Gastrocnemius medialis (tissue), 4 donors: ENCODE data around the gene UGCG. TPM values are rescaled to one million over a fixed set of nuclear protein-coding genes. Genes with fewer than 3 reads are reported as not detected.

Experiments used
- ATAC-seq, 2 donors: fragments of 150-250 bp; one replicate each; pipeline ENCODE4 v1.9.1; 2016
- DNase-seq, 2 donors: peaks; one replicate each; pipeline ENCODE4 v3.0.0-alpha.2; 2019
- H3K27ac ChIP-seq, 4 donors: fragments of 200-600 bp; sonication (generic); 1 replicate in 1 of 4; 2 replicates in 3 of 4; pipeline ENCODE4 v1.5.1; 2016 to 2018; ENCODE audit warnings: mild to moderate bottlenecking in 2 of 4, moderate library complexity in 1 of 4
- H3K27me3 ChIP-seq, 3 donors: fragments of 200-600 bp; sonication (generic) in 2 of 3; 1 replicate in 1 of 3; 2 replicates in 2 of 3; pipeline versions ENCODE4 v1.5.1 to v1.6.0; 2016 to 2019; ENCODE audit warnings: mild to moderate bottlenecking in 1 of 3, moderate library complexity in 1 of 3
- H3K36me3 ChIP-seq, 2 donors: fragments of 200-600 bp; sonication (generic) in 1 of 2; one replicate each; pipeline ENCODE4 v1.5.1; 2017 to 2018
- H3K4me1 ChIP-seq, 2 donors: fragments of 200-600 bp; sonication (generic) in 1 of 2; one replicate each; pipeline ENCODE4 v1.5.1; 2016 to 2017; ENCODE audit warnings: mild to moderate bottlenecking in 2 of 2
- H3K4me3 ChIP-seq, 4 donors: fragments of 200-600 bp; sonication (generic) in 3 of 4; 1 replicate in 1 of 4; 2 replicates in 3 of 4; pipeline ENCODE4 v1.5.1; 2016 to 2019; ENCODE audit warnings: mild to moderate bottlenecking in 2 of 4
- H3K9me3 ChIP-seq, 3 donors: fragments of 200-600 bp; sonication (generic) in 2 of 3; 1 replicate in 1 of 3; 2 replicates in 2 of 3; pipeline ENCODE4 v1.5.1; 2016 to 2019
- POLR2A ChIP-seq, 2 donors: fragments of 450-650 bp; IDR thresholded peaks; one replicate each; pipeline ENCODE4 v1.6.1; 2017; ENCODE audit warnings: antibody characterized with exemption in 2 of 2, mild to moderate bottlenecking in 2 of 2, moderate library complexity in 2 of 2
- in situ Hi-C, 4 donors: fragments of 200-750 bp; cut with MboI; loops; one replicate each; pipeline versions ENCODE4 v1.15.0 to v1.8.0; 2017; ENCODE audit warnings: low sequenced_read_pairs in 4 of 4
- intact Hi-C: fragments of 100-400 bp; cut with DNase I; formaldehyde crosslinking; loops from one replicate; pipeline ENCODE4 v1.15.1; 2023; ENCODE audit warnings: low total_unique reads
- total RNA-seq, 4 donors: library from RNA; depleted of rRNA; stranded (reverse); fragments of >200 nt; gene quantifications; one replicate each; pipeline versions ENCODE4 v1.1.0 to v1.2.3, GENCODE V29; 2016
- TF ChIP-seq, protein P1 (sequence below), 5 experiments: fragments of 450-650 bp in 3 of 5; fragments of 200-600 bp in 2 of 5; sonication (generic) in 2 of 5; IDR thresholded peaks in 4 of 5; conservative IDR thresholded peaks in 1 of 5; 1 replicate in 4 of 5; 2 replicates in 1 of 5; pipeline ENCODE4 v1.5.1; 2016 to 2019; ENCODE audit warnings: antibody characterized with exemption in 5 of 5, mild to moderate bottlenecking in 3 of 5, moderate library complexity in 3 of 5

UGCG gene
- total RNA-seq, 4 donors from 2014 or later: 9.1 to 18.5 (median 12.1) TPM

DNA sequence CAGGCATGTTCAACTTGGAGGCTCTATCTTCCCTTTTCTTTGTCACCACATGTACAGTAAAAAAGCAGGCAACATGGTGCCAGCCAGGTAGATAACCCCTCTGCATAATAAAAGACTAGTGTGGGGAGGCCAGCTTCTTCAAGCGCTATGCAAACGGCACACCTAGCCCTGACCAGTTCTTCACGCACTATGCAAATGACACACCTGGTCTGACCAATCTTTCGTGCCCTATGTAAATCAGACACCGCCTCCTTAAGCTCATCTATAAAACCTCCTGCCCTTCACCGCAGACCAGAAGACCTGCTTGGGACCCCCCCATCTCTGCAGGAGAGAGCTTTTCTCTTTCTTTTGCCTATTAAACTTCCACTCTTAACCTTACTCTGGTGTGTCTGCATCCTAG is 28.1 kb upstream of the UGCG start:
- ATAC-seq (no peak), DNase-seq (no peak)
- no peaks in the 10 kb centered on the region for H3K9me3 ChIP-seq
- no peaks in the 10 kb centered on the region for H3K27me3 ChIP-seq
- in situ Hi-C loops (no loop called here), intact Hi-C loops (no loop called here)
- no peak overlapping the region for H3K4me3 ChIP-seq
- TF ChIP-seq, protein P1, sequence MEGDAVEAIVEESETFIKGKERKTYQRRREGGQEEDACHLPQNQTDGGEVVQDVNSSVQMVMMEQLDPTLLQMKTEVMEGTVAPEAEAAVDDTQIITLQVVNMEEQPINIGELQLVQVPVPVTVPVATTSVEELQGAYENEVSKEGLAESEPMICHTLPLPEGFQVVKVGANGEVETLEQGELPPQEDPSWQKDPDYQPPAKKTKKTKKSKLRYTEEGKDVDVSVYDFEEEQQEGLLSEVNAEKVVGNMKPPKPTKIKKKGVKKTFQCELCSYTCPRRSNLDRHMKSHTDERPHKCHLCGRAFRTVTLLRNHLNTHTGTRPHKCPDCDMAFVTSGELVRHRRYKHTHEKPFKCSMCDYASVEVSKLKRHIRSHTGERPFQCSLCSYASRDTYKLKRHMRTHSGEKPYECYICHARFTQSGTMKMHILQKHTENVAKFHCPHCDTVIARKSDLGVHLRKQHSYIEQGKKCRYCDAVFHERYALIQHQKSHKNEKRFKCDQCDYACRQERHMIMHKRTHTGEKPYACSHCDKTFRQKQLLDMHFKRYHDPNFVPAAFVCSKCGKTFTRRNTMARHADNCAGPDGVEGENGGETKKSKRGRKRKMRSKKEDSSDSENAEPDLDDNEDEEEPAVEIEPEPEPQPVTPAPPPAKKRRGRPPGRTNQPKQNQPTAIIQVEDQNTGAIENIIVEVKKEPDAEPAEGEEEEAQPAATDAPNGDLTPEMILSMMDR (IDR thresholded peaks at IDR 0.05 in 4 of 5, conservative IDR thresholded peaks at IDR 0.05 in 1 of 5): no peak
- no peak for TF ChIP-seq POLR2A (IDR thresholded peaks at IDR 0.05)
- no peaks in the 10 kb centered on the region for H3K36me3 ChIP-seq
- H3K4me1 ChIP-seq: no peaks in the 10 kb centered on the region
- no peak overlapping the region for H3K27ac ChIP-seq

DNA sequence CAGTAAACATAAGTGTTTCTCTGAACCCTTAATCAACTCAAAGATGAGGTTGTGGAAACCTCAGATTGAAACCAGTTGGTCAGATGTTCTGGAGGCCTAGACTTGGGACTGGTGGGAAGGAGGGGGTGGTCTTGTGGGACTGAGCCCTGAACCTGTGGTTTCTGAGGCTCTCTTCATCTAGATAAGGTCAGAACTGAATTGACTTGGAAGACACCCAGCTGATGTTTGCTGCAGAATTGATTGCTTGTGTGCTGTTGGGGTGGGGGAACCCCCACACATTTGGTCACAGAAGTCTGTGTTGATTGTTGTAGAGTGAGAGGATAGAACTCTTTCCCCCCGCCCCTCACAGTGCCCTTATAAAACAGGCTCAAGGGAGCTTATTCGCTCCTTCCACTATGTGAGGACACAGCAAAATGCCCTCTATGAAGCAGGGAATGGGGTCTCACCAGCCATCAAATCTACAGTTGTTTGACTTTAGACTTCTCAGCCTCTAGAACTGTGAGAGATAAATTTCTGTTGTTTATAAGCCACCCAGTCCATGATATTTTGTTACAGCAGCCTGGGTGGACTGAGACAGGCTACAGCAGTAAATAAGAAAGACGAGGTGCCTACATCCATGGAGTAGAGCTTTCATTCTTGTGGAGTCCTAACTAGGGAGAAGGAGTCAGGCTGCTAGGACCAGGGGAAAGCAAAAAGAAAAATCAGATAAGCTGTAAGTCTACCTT is 25.7 kb upstream of the UGCG start:
- Histone ChIP-seq H3K36me3 (no peaks in the 10 kb centered on the region), H3K27ac (no peak overlapping the region), H3K4me3 (no peak overlapping the region), H3K9me3 (no peaks in the 10 kb centered on the region), H3K27me3 (no peaks in the 10 kb centered on the region), H3K4me1 (no peaks in the 10 kb centered on the region)
- ATAC-seq: no peak
- TF ChIP-seq POLR2A (IDR thresholded peaks at IDR 0.05): no peak
- TF ChIP-seq, protein P1 (IDR thresholded peaks at IDR 0.05 in 4 of 5, conservative IDR thresholded peaks at IDR 0.05 in 1 of 5): no peak
- intact Hi-C loops (no loop called here), in situ Hi-C loops (no loop called here)
- DNase-seq: no peak

DNA sequence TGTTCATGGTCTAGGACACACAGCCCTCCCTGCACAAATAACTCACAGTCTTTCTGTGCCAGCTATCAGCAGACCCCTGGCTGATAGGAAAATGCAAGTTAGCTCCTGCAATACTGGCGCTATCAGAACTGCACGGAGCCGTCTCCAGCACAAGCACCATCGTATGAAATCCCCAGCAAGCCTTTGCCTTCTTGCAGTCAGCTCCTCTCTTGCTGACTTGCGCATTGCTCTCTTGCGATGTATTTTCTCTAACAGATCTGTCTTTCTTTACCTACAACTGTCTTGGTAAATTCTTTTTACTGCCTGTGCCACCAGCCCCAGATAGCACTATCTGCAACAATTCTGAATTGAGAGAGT is 25.1 kb upstream of the UGCG start:
- no peak overlapping the region for H3K27ac ChIP-seq
- no peak for DNase-seq
- intact Hi-C loops: no loop called here
- in situ Hi-C loops: no loop called here
- H3K36me3 ChIP-seq: no peaks in the 10 kb centered on the region
- no peaks in the 10 kb centered on the region for H3K9me3 ChIP-seq
- H3K4me3 ChIP-seq: no peak overlapping the region
- no peak for TF ChIP-seq POLR2A (IDR thresholded peaks at IDR 0.05)
- TF ChIP-seq, protein P1 (IDR thresholded peaks at IDR 0.05 in 4 of 5, conservative IDR thresholded peaks at IDR 0.05 in 1 of 5): no peak
- H3K4me1 ChIP-seq: no peaks in the 10 kb centered on the region
- H3K27me3 ChIP-seq: no peaks in the 10 kb centered on the region
- no peak for ATAC-seq

DNA sequence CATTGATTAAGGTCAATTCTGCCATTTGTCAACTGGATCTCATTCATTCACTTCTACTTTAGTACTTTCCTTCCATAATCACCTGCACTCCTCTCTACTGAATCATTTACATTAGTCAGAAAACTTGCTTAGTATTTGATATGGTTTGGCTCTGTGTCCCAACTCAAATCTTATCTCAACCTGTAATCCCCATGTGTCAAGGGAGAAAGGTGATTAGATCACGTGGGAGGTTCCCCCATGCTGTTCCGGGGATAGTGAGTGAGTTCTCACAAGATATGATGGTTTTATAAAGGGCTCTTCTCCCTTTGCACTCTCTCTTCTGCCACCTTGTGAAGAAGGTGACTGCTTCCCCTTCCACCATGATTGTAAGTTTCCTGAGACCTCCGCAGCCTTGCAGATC is 23.7 kb upstream of the UGCG start:
- ATAC-seq (no peak), DNase-seq (no peak)
- no peak overlapping the region for H3K27ac ChIP-seq
- in situ Hi-C loops: no loop called here
- H3K27me3 ChIP-seq: no peaks in the 10 kb centered on the region
- no peak for TF ChIP-seq POLR2A (IDR thresholded peaks at IDR 0.05)
- TF ChIP-seq, protein P1 (IDR thresholded peaks at IDR 0.05 in 4 of 5, conservative IDR thresholded peaks at IDR 0.05 in 1 of 5): no peak
- no peak overlapping the region for H3K4me3 ChIP-seq
- no peaks in the 10 kb centered on the region for H3K9me3 ChIP-seq
- no peaks in the 10 kb centered on the region for H3K36me3 ChIP-seq
- intact Hi-C loops: no loop called here
- no peaks in the 10 kb centered on the region for H3K4me1 ChIP-seq

DNA sequence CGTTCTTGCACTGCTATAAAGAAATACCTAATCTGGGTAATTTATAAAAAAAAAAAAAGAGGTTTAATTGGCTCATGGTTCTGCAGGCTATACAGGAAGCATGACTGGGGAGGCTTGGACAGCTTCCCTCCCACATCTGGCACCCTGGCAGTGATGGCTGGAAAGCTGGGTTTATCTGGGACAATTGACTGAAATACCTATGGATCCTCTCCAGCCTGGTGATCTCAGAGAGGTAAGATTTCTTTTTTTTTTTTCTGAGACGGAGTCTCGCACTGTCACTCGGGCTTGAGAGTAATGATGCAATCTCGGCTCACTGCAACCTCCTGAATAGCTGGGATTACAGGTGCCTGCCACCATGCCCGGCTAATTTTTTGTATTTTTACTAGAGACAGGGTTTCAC is 22.7 kb upstream of the UGCG start:
- intact Hi-C loops: no loop called here
- H3K4me1 ChIP-seq: no peaks in the 10 kb centered on the region
- no peak for DNase-seq
- no peaks in the 10 kb centered on the region for H3K9me3 ChIP-seq
- no peak for ATAC-seq
- H3K27me3 ChIP-seq: no peaks in the 10 kb centered on the region
- H3K4me3 ChIP-seq: no peak overlapping the region
- H3K27ac ChIP-seq: no peak overlapping the region
- TF ChIP-seq POLR2A (IDR thresholded peaks at IDR 0.05): no peak
- TF ChIP-seq, protein P1 (IDR thresholded peaks at IDR 0.05 in 4 of 5, conservative IDR thresholded peaks at IDR 0.05 in 1 of 5): no peak
- no peaks in the 10 kb centered on the region for H3K36me3 ChIP-seq
- in situ Hi-C loops: no loop called here
